ENCODE data around the gene PIEZO1.
A peak's percentile ranks its signal among the peaks of the same experiment; 100 is the strongest.

The PIEZO1 gene

GRCh38 chr16:88766975-88767374, 18.0 kb downstream of the PIEZO1 start:
- no peak for DNase-seq (ENCODE audit: low read depth)

DNA sequence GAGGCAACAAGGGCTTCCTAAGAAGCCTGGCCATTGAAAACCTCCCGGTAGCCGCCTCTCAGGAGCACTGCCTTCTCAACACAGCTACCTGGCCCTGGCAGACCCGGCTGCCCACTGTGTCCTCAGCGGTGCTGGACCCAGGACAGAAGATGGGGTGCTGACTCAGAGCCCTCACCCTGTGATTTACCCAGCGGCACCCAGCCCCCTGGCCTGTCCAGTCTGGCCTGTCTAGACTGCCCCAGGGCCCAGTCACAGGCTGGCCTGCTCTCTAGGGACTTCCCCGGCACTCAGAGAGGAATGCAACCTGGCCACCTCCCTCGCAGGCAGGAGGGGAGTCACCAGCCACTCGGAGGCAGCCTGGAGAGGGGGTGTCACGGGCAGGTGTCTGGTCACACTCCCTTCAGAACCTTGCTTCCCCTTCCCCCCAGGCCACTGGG, 20.1 kb downstream of the PIEZO1 start:
- DNase-seq (ENCODE audit: low read depth) = peak; percentile 64

- DNase-seq (ENCODE audit: low read depth) = no peak
Observed at GRCh38 chr16:88764080-88764479, 20.9 kb downstream of the PIEZO1 start.

DNA sequence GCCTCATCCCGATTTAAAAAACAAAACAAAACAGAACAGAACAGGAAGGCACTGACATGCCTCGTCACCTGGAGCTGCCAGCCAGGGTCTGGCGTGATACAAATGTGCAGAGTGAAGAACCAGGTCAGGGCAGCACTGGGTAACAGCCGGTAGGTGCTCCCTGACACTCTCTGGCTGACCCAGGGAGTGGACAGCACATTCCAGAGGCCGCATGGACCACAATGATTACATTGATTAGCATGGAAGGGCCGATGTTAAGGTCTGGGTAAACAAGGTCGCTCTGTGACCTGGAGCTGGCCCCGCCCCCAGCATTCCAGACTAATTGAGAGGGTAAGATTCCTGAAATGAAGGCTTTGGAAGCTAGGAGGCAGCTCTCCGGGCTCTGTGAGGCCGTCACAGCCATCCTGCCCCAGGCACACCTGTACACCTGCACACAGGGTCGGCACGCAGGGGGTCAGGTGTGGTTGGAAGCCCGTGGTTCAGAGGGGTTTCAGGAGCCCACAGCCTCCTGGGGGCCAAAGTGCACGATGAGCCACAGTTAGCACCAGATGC, 21.4 kb downstream of the PIEZO1 start:
- no peak for DNase-seq (ENCODE audit: low read depth)

- no peak for DNase-seq (ENCODE audit: low read depth)
Observed at GRCh38 chr16:88762941-88763340, 22.1 kb downstream of the PIEZO1 start.

- DNase-seq (ENCODE audit: low read depth) = no peak
Observed at GRCh38 chr16:88762258-88762870, 22.7 kb downstream of the PIEZO1 start.

DNA sequence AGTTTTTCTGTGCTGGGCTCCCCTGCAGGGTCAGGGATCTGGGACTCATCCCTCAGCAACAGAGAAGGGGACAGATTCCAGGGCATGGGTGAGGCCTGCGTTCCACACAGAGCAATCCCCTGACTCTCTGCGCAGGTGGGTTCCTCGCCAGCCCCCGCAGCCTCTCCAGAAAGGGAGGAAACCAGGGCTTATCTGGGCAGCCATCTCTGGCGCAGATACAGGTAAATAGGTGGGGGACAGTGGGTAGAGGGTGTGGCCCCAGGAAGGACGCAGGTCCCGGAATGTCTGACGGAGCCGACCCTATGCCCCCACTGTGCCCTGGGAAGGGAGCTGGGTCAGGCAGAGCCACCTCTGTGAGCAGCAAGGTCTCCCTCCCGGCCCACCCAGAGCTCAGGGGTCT, 23.2 kb downstream of the PIEZO1 start:
- DNase-seq (ENCODE audit: low read depth) = no peak

DNA sequence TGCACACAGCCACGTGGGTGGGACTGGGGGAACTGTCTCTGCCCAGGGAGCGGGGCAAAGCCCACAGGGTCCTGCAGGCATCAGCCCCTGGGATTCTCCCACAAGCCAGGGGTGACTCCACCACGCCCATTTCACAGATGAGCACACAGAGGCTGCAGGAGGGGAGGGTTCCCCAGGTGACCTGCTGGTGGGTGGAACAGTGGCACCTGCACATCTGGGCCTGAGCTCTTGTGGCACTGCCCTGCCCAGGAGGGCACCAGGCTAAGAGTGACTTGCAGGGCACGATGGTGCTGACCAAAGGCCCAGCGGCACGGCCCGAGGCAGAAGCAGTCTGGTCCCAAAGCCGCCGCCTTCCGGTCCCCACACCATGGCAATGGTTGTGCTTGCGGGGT, 23.9 kb downstream of the PIEZO1 start:
- DNase-seq (ENCODE audit: low read depth) = no peak

DNA sequence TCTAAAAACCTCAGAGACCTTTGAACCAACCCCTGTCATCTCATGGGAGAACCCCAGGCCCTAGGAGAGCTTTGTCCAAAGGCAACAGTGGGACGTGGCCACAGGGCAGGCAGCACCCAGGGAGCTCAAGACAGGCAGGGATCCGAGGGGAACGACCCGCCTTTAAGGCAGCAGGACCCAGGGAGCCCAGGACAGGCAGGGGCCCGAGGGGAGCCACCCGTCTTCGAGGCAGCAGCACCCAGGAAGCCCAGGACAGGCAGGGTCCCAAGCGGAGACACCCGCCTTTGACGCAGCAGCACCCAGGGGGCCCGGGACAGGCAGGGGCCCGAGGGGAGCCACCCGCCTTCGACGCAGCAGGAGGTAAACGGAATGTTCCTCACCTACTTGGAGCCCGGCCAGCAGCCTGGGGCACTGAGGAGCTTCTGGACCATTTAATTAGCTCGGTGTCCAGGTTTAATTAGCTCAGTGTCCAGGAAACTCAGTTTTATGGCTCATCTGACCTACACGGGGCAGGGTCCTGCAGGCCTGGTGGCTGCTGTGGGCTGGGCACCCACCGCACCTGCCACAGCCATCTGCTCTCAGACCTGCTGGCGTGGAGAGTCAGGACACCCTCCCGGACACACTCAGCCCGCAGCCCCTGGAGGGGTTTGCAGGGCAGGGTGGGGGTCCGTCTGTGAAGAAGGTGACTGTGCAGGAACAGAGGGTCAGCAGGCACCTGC, 24.4 kb downstream of the PIEZO1 start:
- no peak for DNase-seq (ENCODE audit: low read depth)

DNA sequence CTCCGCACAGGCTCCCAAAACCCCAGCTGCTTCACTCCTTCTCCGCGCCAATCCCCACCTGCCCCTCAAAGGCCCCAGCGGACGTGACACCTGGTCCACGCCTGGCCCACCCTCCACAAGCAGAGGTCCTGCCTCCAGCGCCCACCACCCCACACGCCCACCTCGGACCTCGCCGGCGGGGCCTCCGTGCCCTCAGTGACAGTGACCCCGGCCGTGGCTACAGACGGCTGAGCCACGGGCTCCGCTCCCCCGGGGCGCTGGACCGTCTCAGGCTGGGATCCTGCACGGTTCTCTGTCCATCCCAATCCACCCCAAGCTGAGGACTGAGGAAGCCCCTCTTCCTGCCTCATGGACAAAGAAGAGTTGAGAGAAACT, 25.1 kb downstream of the PIEZO1 start:
- DNase-seq (ENCODE audit: low read depth) = no peak

DNA sequence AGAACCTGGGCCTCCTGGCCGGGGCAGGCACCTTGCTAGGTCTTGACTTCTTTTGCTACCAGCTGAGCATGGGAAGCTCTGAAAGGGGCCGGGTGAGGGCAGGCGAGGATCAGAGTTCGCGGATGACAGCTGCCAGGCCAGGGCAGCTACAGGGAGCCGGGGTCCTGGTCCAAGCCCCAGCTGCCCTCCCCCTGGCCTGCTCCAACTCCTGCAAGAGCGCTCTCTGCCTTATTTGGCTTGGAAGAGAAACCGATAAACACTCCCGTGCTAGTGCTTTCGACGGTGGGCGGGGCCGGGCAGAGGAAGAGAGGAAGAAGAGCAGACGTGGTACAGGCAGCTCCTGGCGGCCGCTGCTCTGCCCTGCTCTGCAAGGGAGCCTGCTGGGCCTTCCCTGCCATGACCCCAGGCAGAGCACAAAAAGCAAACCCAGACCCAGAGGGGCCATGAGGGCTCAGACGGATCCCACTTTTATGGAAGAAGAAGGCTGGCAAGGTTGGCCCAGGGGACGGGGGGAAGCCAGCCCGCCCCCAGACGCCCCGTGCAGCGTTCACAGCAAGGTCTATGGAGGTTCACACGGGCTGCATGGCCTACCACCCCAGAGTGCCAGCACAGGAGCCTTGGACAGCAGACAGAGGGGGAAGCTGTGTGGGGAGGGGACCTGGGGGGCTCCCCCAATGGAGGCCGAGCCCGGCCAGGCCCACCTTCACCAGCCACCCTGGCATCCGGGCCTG, 25.6 kb downstream of the PIEZO1 start:
- peak; percentile 67 for DNase-seq (ENCODE audit: low read depth)

DNA sequence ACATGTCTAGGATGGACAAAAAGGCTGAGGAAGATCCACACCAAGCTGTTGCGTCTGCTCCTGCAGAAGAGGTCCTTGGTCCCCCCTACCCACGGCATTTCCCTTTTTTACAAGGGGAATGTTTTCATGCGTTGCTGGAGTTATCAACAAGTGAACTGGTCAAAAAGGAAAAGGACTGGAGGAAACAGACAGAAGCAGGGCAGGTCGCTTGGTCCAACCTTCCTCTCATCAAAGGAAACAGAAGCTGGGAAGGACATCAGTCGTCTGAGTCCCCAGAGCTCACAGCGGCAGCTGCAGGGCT, 26.1 kb downstream of the PIEZO1 start:
- DNase-seq (ENCODE audit: low read depth) = no peak

DNA sequence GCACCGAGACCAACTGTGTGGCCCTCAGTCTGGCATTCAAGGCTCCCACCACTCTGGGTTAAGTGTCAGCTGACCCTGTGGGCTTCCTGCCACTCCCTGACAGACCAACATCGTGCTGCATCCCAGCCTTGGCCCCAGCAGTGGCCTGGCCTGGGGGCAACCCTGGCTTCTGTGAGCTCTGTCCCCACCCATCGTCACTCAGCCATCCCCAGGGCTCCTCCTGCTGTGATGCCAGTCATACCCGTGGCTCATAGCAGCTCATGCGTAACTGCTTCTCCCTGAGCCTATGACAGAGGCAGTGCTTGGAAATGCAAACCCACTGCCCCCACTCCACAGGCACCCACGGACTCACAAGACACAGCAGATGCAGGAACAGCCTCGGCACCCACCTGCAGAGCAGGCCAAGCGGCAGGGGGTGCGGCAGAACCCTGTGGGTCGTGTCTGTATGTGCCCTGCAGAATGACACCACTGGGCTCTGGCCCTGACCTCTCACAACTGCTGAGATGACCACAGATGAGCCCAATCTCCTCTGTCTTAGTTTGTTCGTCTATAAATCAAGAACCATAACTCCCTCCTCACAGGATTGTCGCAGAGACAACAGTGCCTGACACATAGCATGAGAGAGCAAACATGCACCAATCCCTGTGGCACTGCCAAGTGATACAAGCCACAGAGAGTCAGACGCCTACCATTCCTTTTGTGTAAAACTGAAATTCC, 26.6 kb downstream of the PIEZO1 start:
- DNase-seq (ENCODE audit: low read depth) = no peak

DNA sequence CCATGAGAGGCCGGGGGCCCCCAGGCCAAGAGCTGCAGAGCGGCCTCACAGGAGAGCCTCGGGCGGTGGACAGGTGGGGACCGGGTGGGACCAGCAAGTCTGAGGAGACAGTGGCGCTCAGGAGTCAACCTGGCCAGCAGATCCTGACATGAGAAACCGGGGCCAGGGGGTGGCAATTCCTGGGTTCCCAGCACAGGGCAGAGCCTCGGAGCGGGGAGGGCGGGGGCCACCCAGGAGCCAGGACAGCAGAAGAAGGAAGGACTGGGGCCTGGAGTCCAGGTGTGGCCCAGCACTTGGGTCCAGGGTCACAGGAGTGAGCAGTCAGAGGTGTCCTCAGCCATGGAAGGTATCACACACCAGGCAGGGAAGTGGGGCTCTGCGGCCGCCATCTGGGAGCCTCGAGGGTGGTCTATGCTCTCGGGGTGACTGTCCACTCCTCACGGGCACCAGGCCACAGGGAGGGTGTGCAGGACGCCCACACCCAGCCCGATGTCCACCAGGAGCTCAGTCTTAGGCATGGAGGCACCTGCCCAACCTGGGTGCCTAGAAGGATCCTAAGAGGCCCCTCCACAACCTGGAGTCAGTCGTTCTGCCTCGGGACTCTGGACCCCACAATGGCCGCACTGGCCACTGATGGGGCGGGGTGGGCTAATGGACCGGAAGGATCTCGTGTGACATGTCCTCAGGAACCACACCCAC, 29.1 kb downstream of the PIEZO1 start:
- DNase-seq (ENCODE audit: low read depth) = no peak

- peak; percentile 67 for DNase-seq (ENCODE audit: low read depth)
Observed at GRCh38 chr16:88754912-88755744, 29.9 kb downstream of the PIEZO1 start.

DNA sequence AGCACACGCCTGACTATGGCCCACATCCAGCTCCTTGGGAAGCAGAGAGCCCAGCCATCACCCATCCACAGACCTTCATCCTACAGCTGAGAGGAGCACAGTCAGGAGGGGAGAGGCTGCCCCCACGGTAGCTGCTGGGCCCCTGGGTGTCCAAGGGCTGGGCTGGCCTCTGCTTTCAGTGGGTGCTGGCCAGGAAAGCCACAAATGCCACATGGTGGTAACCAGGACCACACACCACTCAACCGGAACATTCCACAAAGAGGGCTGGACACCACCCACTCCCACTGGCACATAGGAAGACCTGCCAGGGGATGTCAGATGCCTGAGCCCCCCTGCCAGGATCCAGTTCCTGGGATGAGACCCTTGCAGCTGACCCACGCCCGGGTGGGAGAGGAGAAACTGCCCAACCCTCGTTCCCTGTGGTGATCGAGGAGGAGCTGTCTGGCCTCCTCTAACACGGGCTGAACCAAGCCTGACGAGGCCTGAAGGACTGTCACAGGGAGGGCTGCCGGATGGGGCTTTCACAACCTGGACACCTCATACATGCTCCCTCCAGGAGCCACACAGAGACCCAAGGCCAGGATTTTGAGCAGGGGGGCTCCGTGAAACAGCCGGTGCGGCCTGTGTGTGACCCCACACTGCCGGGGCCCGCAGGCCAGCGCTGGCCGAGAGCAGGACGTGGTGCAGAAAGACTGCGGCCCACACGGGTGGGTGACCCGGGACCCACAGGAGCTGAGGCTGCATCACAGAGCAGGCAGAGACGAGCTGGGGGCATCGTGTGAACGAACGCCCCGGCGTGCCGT, 30.7 kb downstream of the PIEZO1 start:
- no peak for DNase-seq (ENCODE audit: low read depth)

GRCh38 chr16:88753602-88754001, 31.4 kb downstream of the PIEZO1 start:
- DNase-seq (ENCODE audit: low read depth) = no peak

DNA sequence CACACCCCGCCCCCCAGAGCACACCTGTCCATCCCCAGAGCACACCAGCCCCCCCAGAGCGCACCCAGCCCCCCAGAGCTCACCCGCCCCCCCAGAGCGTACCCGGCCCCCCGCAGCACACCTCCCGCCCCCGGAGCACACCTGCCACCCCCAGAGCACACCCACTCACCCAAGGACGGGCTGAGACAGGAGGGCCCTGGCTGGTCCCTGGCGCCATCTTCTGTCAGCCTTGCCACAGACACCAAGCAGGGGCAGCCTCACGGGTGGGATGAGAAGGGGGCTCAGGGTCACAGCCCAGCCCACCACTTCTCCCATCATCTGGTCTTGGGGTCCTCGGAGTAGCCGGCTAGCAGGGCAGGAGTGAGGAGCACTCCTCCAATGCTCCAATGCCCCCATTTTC, 31.8 kb downstream of the PIEZO1 start:
- no peak for DNase-seq (ENCODE audit: low read depth)

- DNase-seq (ENCODE audit: low read depth) = no peak
Observed at GRCh38 chr16:88752386-88753002, 32.5 kb downstream of the PIEZO1 start.

DNA sequence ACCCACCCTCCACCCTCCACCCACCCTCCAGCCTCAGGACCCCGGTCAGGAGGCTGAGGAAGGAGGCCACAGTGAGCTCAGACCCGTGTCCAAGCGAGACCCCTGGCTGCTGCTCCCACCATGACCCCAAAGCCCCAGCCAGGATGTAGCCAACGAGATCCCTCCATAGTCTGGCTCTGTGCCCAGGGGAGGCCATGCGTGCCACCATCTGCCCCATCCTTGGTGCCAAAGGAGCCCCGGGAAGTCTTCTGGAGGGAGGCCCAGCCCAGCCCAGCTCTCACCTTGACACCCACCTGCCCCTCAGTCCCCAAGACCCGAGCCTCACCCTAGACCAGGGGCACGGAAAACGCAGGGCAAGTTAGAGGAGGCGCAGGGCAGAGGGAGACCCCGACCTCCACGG, 34.2 kb downstream of the PIEZO1 start:
- no peak for DNase-seq (ENCODE audit: low read depth)
